ENCODE data around the gene CDH24.
A peak's percentile ranks its signal among the peaks of the same experiment; 100 is the strongest.

CDH24 gene

GRCh38 chr14:23060536-23061260, 3.4 kb upstream of the CDH24 start:
- no peak overlapping the region for H3K4me3 ChIP-seq (ENCODE audit: low read depth, low read length)
- no peak for TF ChIP-seq CTCF (IDR thresholded peaks at IDR 0.05; ENCODE audit: low read depth, low read length)

GRCh38 chr14:23058654-23059504, 1.6 kb upstream of the CDH24 start:
- no peak for TF ChIP-seq CTCF (IDR thresholded peaks at IDR 0.05; ENCODE audit: low read depth, low read length)
- H3K4me3 ChIP-seq (ENCODE audit: low read depth, low read length) = no peak overlapping the region

GRCh38 chr14:23057757-23058653, 685 bp upstream of the CDH24 start:
- TF ChIP-seq CTCF (IDR thresholded peaks at IDR 0.05; ENCODE audit: low read depth, low read length) = peak; percentile 88
- peak overlapping the region; percentile 63 for H3K4me3 ChIP-seq (ENCODE audit: low read depth, low read length)

- TF ChIP-seq CTCF (IDR thresholded peaks at IDR 0.05; ENCODE audit: low read depth, low read length) = peak; percentile 83
- H3K4me3 ChIP-seq (ENCODE audit: low read depth, low read length) = peak overlapping the region; percentile 63
Measured at GRCh38 chr14:23056145-23056955, 970 bp downstream of the CDH24 start.

GRCh38 chr14:23055621-23056144, 1.6 kb downstream of the CDH24 start:
- TF ChIP-seq CTCF (IDR thresholded peaks at IDR 0.05; ENCODE audit: low read depth, low read length) = no peak
- H3K4me3 ChIP-seq (ENCODE audit: low read depth, low read length) = no peak overlapping the region

- no peak for TF ChIP-seq CTCF (IDR thresholded peaks at IDR 0.05; ENCODE audit: low read depth, low read length)
Measured at GRCh38 chr14:23055147-23055550, 2.2 kb downstream of the CDH24 start.

More at GRCh38 chr14:23055147-23055550, 2.2 kb downstream of the CDH24 start:
- no peak overlapping the region for H3K4me3 ChIP-seq (ENCODE audit: low read depth, low read length)
